AG04449 (cell line): ENCODE measurements around the gene ITPR1.
A peak's percentile ranks its signal among the peaks of the same experiment; 100 is the strongest.

Experiments used
- CTCF ChIA-PET: fragments of 350-600 bp; formaldehyde crosslinking; extraction: SDS; loops from one replicate; lab custom pipeline; 2021; ENCODE audit warnings: antibody characterized with exemption; lab: Yijun Ruan, JAX
- POLR2A ChIA-PET: fragments of 400-600, 350-600 bp; formaldehyde crosslinking; extraction: SDS; loops from one replicate; lab custom pipeline; 2020; ENCODE audit warnings: antibody characterized with exemption, inconsistent platforms; lab: Yijun Ruan, JAX
- DNase-seq: peaks from one replicate; pipeline ENCODE4 v3.0.0-alpha.2; 2010; ENCODE audit warnings: low read depth, low spot score
- H3K4me3 ChIP-seq: 2 replicates; pipeline ENCODE4 v1.5.1; 2011; ENCODE audit warnings: low read depth, mild to moderate bottlenecking, control low read depth, low read length
- CTCF ChIP-seq: IDR thresholded peaks from one replicate; pipeline ENCODE4 v1.5.1; 2011; ENCODE audit warnings: mild to moderate bottlenecking, moderate library complexity, low read length, control low read depth, inconsistent platforms; ENCODE audit not compliant: insufficient read depth; ENCODE audit errors: missing control alignments

ITPR1 gene

GRCh38 chr3:4458961-4459360, 34.2 kb upstream of the ITPR1 start:
- no peak overlapping the region for H3K4me3 ChIP-seq
- ChIA-PET POLR2A (no interaction called here), CTCF (no interaction called here)
- DNase-seq: no peak
- TF ChIP-seq CTCF: no peak

GRCh38 chr3:4460334-4460733, 32.8 kb upstream of the ITPR1 start:
- no peak for DNase-seq
- ChIA-PET CTCF (no interaction called here), POLR2A (no interaction called here)
- TF ChIP-seq CTCF: no peak
- no peak overlapping the region for H3K4me3 ChIP-seq

DNA sequence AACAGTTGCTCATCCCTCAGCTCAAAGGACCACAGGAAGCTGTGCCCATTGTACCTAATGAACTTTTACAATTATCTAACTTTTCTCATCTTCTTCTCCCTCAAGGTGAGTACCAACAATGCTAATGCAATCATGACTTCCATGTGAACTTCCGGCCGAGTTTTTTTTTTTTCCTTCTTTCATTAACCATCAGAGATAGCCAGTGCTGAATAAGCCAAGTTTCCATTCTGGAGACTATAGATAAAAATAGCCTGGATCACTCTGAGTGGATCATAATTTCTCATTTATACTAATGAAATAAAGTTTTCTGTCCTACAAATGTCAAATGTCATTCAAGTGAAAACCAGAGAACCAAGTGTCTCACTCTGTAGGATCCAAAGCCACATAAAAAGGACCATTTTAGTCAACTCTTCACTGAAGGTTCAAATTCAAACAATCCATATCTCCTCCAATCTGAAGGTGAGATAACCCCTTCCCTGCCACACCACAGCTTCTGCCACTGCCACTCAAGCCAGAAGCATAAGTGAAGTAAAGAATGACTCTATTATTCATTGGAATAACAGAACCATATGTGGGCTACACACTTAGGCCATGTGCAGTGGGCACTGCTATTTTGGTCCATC, 31.6 kb upstream of the ITPR1 start:
- POLR2A ChIA-PET: no interaction called here
- no peak for TF ChIP-seq CTCF
- CTCF ChIA-PET: no interaction called here
- DNase-seq: no peak
- H3K4me3 ChIP-seq: no peak overlapping the region

GRCh38 chr3:4462369-4463040, 30.6 kb upstream of the ITPR1 start:
- no peak overlapping the region for H3K4me3 ChIP-seq
- ChIA-PET POLR2A (no interaction called here), CTCF (interaction anchor here (0.9 kb wide), 1 partner anchor 248 kb away, joined by 3 read pairs; no protein-coding TSS in a partner anchor)
- DNase-seq: no peak
- no peak for TF ChIP-seq CTCF

DNA sequence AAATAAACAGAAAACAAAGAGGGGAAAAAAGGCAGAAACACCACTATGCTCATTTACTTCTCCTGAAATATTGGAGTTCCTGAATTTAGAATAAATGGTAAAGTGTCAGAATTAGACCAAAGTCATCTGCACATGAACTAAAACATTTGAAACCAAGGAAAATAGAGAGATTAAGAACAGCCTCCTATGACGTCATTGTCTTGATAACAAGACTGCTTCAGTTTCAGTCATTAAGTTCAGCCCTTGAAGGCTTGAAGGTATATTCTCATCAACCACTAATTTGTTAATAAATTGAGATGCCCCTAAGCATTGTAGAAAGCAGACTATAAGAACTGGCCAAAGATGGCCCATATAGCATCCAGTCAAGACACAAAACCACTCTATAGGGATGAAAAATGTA, 28.6 kb upstream of the ITPR1 start:
- no peak for TF ChIP-seq CTCF
- CTCF ChIA-PET: no interaction called here
- no peak for DNase-seq
- H3K4me3 ChIP-seq: no peak overlapping the region
- POLR2A ChIA-PET: no interaction called here

DNA sequence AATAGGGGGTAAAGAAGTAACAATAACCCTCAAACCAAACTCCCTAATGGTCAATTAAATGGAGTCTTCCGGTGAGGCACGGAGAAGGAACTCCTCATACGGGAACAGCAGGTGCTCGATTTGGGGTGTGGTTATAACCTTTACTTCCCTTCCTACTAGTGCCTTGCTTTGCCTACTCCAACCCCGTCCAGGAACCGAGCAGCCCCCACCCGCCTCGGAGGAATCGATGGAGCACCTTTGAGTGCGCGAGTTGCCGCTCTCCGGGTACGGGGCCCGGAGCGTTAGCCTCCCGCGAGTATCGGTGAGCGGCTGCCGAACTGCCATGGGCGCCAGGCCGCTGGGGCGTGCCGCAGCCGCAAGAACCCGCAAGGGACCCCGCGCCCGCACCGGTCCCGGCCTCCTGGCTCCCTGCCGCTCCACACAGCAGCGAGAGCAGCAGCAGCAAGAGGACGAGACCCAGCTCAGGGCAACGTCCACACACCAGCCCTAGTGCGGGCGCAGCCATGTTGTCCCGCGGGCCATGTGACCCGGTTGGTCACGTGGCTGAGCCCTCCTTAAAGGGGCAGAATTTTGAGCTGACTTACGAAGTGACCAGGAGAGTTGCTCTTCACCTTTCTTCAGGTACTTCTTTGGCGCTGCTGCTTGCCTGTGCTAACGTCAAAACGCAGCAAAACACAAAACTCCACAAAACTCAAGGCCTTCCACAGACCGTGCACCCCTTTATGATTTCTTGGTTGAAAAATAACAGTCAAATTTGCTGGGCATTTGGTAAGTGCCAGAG, 26.2 kb upstream of the ITPR1 start, which contains the start of gene SUMF1:
Gene SUMF1 (minus strand): TSS at position 529 of the 781 bp plus-strand sequence. CDS start 24 bp downstream, at position 505.
- TF ChIP-seq CTCF: no peak
- ChIA-PET CTCF (interaction anchor here (1.1 kb wide), 1 partner anchor 26 kb away, joined by 3 read pairs; the partner anchor contains the start of gene ITPR1), POLR2A (interaction anchor here (1.6 kb wide), 1 partner anchor 26 kb away, joined by 26 read pairs; the partner anchor contains the start of gene ITPR1)
- peak within 1 kb of the TSS; percentile 86 for H3K4me3 ChIP-seq
- peak; percentile 10 for DNase-seq
